H1 (cell line): ENCODE data around the gene MYOM1. TPM values are rescaled to one million over a fixed set of nuclear protein-coding genes. Genes with fewer than 3 reads are reported as not detected.

Experiments
- CHD2 ChIP-seq: IDR thresholded peaks from 2 replicates; pipeline ENCODE4 v1.6.1; 2012; ENCODE audit warnings: low read length, improper control_type of control experiment
- SIRT6 ChIP-seq: IDR thresholded peaks from one replicate; pipeline ENCODE4 v1.7.1; 2012; ENCODE audit warnings: low read length, inconsistent platforms
- polyA plus RNA-seq, 7 experiments: library from polyadenylated mRNA; depleted of rRNA in 3 of 7; stranded (reverse) in 5 of 7; unstranded in 2 of 7; fragments of >200 nt in 5 of 7; fragments of 200-250 nt in 2 of 7; gene quantifications; 1 replicate in 5 of 7; 2 replicates in 1 of 7; 4 replicates in 1 of 7; pipeline versions ENCODE4 v1.2.1 to v1.2.3, GENCODE V29; 2011 to 2013; ENCODE audit warnings: missing spikeins in 2 of 7, mixed read lengths in 2 of 7
- total RNA-seq: library from RNA; stranded (reverse); fragmentation: NEBNext Ultra II Directional; extraction: Animal tissue kit (Norgen Biotek cat#: 25700); gene quantifications from 2 replicates; pipeline ENCODE4 v1.2.1, GENCODE V29; 2021

Gene MYOM1
- total and polyA plus RNA-seq, 2 of the 8 experiments (the other 6 are each of a cell fraction or from before 2014, with no cell fraction given): 0.06 to 0.32 TPM

- TF ChIP-seq CHD2: no peak
- TF ChIP-seq SIRT6: no peak
Measured at GRCh38 chr18:3140986-3141639, 78.7 kb downstream of the MYOM1 start (continued).
